ENCODE results near the gene TENM4.

- no peak for TF ChIP-seq CTCF (IDR thresholded peaks at IDR 0.05; ENCODE audit: borderline replicate concordance, extremely low read depth, low read length, poor library complexity, severe bottlenecking)
- no peak for TF ChIP-seq EZH2 (IDR thresholded peaks at IDR 0.05; ENCODE audit: borderline replicate concordance, low read depth, low read length, severe bottlenecking)
These were observed 41.0 kb upstream of the TENM4 start for GRCh38 chr11:79481795-79482194.

Measured in DND-41 (cell line).